Natural killer cell (primary cell): Measurements from ENCODE around the gene ZNHIT2. TPM values are rescaled to one million over a fixed set of nuclear protein-coding genes. Genes with fewer than 3 reads are reported as not detected.

ENCODE experiments used
- ATAC-seq, 3 donors: fragments of 150-1000 bp in 2 of 3; fragments of 200-7000 bp in 1 of 3; cut with Tn5 transposase; 1 replicate in 1 of 3; 2 replicates in 2 of 3; pipeline ENCODE4 v1.10.0; 2021; ENCODE audit warnings: mild to moderate bottlenecking in 2 of 3, moderate library complexity in 2 of 3
- DNase-seq, 2 donors: peaks; one replicate each; pipeline versions ENCODE4 v3.0.0 to v3.0.0-alpha.2; 2013 to 2021; ENCODE audit warnings: mixed read lengths in 1 of 2
- H3K27ac ChIP-seq: one replicate; pipeline ENCODE4 v1.5.1; 2013; ENCODE audit warnings: mild to moderate bottlenecking, low read length
- H3K27me3 ChIP-seq: one replicate; pipeline ENCODE4 v1.6.1; 2013; ENCODE audit warnings: low read length; ENCODE audit not compliant: control insufficient read depth, insufficient read depth
- H3K36me3 ChIP-seq: one replicate; pipeline ENCODE4 v1.6.1; 2013; ENCODE audit warnings: low read length; ENCODE audit not compliant: control insufficient read depth, insufficient read depth
- H3K4me1 ChIP-seq: one replicate; pipeline ENCODE4 v1.6.1; 2013; ENCODE audit warnings: low read length; ENCODE audit not compliant: control insufficient read depth, insufficient read depth
- H3K4me3 ChIP-seq: one replicate; pipeline ENCODE4 v1.5.1; 2013; ENCODE audit warnings: low read length
- H3K9me3 ChIP-seq: one replicate; pipeline ENCODE4 v1.6.1; 2013; ENCODE audit warnings: low read length; ENCODE audit not compliant: control insufficient read depth, insufficient read depth
- H3K27ac Mint-ChIP-seq, 2 donors: one replicate each; pipeline ENCODE4 v1.8.0; 2022; ENCODE audit warnings: mild to moderate bottlenecking in 2 of 2, mixed read lengths in 2 of 2, moderate library complexity in 1 of 2
- H3K27me3 Mint-ChIP-seq, 2 donors: one replicate each; pipeline ENCODE4 v1.8.0; 2022; ENCODE audit warnings: low read depth in 2 of 2, mixed read lengths in 2 of 2
- H3K36me3 Mint-ChIP-seq: one replicate; pipeline ENCODE4 v1.8.0; 2022; ENCODE audit warnings: mixed read lengths
- H3K4me1 Mint-ChIP-seq, 2 donors: one replicate each; pipeline ENCODE4 v1.8.0; 2022; ENCODE audit warnings: mixed read lengths in 2 of 2
- H3K4me3 Mint-ChIP-seq: one replicate; pipeline ENCODE4 v1.8.0; 2022; ENCODE audit warnings: mild to moderate bottlenecking, moderate library complexity, mixed read lengths
- H3K9me3 Mint-ChIP-seq, 2 donors: one replicate each; pipeline ENCODE4 v1.8.0; 2022; ENCODE audit warnings: mixed read lengths in 2 of 2
- CTCF ChIP-seq: fragments of 200-600 bp; IDR thresholded peaks from one replicate; pipeline ENCODE4 v1.8.0; 2022; ENCODE audit warnings: antibody characterized with exemption
- WGBS: methylation state at CpG from one replicate; pipeline ENCODE4 v1.1.7; 2013; ENCODE audit warnings: missing lambda C conversion rate; ENCODE audit not compliant: insufficient coverage; 5-methylcytosine and 5-hydroxymethylcytosine counted together
- intact Hi-C: fragments of 100-400 bp; cut with micrococcal nuclease; formaldehyde crosslinking; loops from one replicate; pipeline ENCODE4 v1.14.2; 2022
- total RNA-seq, 4 donors: library from RNA; stranded (reverse); fragments of 120-200 nt in 1 of 4; gene quantifications; one replicate each; pipeline versions ENCODE4 v1.2.3 to v1.2.4, GENCODE V29; 2013 to 2022

The ZNHIT2 gene
- total RNA-seq, 3 donors from 2014 or later (not counting 1 experiment from before 2014, with no cell fraction given): 5.6 to 6.8 (median 6.1) TPM

DNA sequence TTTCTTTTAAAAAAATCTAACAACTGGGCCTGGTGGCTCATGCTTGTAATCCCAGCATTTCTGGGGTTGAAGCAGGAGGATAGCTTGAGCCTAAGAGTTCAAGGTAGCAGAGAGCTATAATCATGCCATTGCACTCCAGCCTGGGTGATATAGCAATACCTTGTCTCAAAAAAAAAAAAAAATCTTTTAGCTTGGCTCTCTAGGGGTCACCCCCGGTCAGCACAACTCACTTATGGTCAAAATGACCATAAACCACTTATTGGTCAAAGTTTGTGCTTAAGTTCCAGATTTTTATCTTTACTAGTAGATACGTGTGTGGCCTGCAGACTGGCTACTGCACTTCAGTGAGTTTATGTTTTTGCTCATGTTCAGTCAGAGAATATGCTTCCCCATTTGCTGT, 46.2 kb upstream of the ZNHIT2 start:
- H3K27ac ChIP-seq: no peak overlapping the region
- H3K27me3 ChIP-seq: no peaks in the 10 kb centered on the region
- DNase-seq (no peak), ATAC-seq (peak in 1 of 3 donors; percentile 53)
- peaks cover 2% of the 10 kb centered on the region for H3K4me1 ChIP-seq
- H3K4me3 ChIP-seq: no peak overlapping the region
- H3K4me3 Mint-ChIP-seq: no peak overlapping the region
- H3K27ac Mint-ChIP-seq: no peak overlapping the region
- H3K9me3 Mint-ChIP-seq: no peaks in the 10 kb centered on the region
- H3K36me3 ChIP-seq: no peaks in the 10 kb centered on the region
- H3K9me3 ChIP-seq: no peaks in the 10 kb centered on the region
- WGBS: 65% methylated on average over 2 of the region's 2 CpGs
- peaks cover 0 to 4% of the 10 kb centered on the region in 2 donors for H3K27me3 Mint-ChIP-seq
- TF ChIP-seq CTCF: no peak
- peaks cover 0 to 5% of the 10 kb centered on the region in 2 donors for H3K4me1 Mint-ChIP-seq
- intact Hi-C loops: no loop called here
- H3K36me3 Mint-ChIP-seq: no peaks in the 10 kb centered on the region

DNA sequence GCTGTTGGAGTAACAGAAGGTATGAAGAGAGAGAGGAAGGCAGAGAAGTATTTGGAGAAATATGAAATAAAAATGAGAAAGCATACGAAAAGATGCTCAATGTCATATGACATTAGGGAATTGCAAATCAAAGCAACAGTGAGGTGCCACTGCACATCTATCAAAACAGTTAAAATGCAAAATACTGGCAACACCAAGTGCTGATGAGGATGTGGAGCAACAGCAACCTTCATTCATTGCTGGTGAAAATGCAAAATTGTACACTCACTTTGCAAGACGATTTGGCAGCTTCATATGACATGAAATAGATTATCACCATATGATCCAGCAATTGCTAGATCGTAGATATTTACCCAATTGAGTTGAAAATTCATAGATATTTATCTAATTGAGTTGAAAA, 43.1 kb upstream of the ZNHIT2 start:
- no peaks in the 10 kb centered on the region for H3K27me3 ChIP-seq
- Mint-ChIP-seq H3K4me1 (no peaks in the 10 kb centered on the region), H3K9me3 (no peaks in the 10 kb centered on the region), H3K36me3 (no peaks in the 10 kb centered on the region), H3K4me3 (no peak overlapping the region), H3K27ac (no peak overlapping the region), H3K27me3 (peaks cover 0 to 4% of the 10 kb centered on the region in 2 donors)
- no peaks in the 10 kb centered on the region for H3K9me3 ChIP-seq
- no peak for DNase-seq
- no peak overlapping the region for H3K27ac ChIP-seq
- no peaks in the 10 kb centered on the region for H3K4me1 ChIP-seq
- no peaks in the 10 kb centered on the region for H3K36me3 ChIP-seq
- ATAC-seq: no peak
- intact Hi-C loops: no loop called here
- H3K4me3 ChIP-seq: no peak overlapping the region
- no peak for TF ChIP-seq CTCF
- 84% methylated on average over 2 of the region's 3 CpGs for WGBS

GRCh38 chr11:65159012-65159411, 41.5 kb upstream of the ZNHIT2 start:
- no peaks in the 10 kb centered on the region for H3K27me3 ChIP-seq
- Mint-ChIP-seq H3K27ac (no peak overlapping the region), H3K4me1 (no peaks in the 10 kb centered on the region), H3K9me3 (no peaks in the 10 kb centered on the region), H3K36me3 (no peaks in the 10 kb centered on the region), H3K27me3 (peaks cover 0 to 4% of the 10 kb centered on the region in 2 donors), H3K4me3 (no peak overlapping the region)
- WGBS: 79% methylated on average over 3 of the region's 5 CpGs
- H3K36me3 ChIP-seq: no peaks in the 10 kb centered on the region
- ATAC-seq: no peak
- no peak overlapping the region for H3K4me3 ChIP-seq
- H3K27ac ChIP-seq: no peak overlapping the region
- no peak for DNase-seq
- TF ChIP-seq CTCF: no peak
- no peaks in the 10 kb centered on the region for H3K9me3 ChIP-seq
- intact Hi-C loops: no loop called here
- H3K4me1 ChIP-seq: no peaks in the 10 kb centered on the region

DNA sequence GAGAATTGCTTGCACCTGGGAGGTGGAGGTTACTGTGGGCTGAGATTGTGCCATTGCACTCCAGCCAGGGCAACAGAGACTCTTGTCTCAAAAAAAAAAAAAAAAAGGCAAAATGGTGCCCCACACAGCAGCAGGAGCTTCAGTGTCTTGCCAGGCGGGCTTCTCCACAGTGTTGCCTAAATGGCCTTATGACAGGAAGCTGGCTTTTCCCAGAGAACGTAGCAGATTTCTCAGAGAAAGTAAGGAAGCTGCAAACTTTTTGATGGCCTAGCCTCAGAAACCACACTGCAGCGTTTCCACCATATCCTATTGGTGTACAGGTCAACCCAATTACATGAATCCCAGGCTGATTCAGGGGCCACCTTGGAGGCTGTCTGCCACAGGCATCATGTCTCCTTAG, 39.8 kb upstream of the ZNHIT2 start:
- TF ChIP-seq CTCF: no peak
- no peak for DNase-seq
- no peaks in the 10 kb centered on the region for H3K9me3 ChIP-seq
- Mint-ChIP-seq H3K9me3 (no peaks in the 10 kb centered on the region), H3K27me3 (peaks cover 0 to 4% of the 10 kb centered on the region in 2 donors), H3K27ac (no peak overlapping the region), H3K4me3 (no peak overlapping the region), H3K4me1 (no peaks in the 10 kb centered on the region), H3K36me3 (no peaks in the 10 kb centered on the region)
- intact Hi-C loops: no loop called here
- no peak for ATAC-seq
- H3K4me1 ChIP-seq: no peaks in the 10 kb centered on the region
- H3K36me3 ChIP-seq: no peaks in the 10 kb centered on the region
- no peak overlapping the region for H3K4me3 ChIP-seq
- no peak overlapping the region for H3K27ac ChIP-seq
- H3K27me3 ChIP-seq: no peaks in the 10 kb centered on the region
- WGBS: 63% methylated on average over 3 of the region's 3 CpGs
